Anterior cingulate cortex (tissue), 58 donors: ENCODE measurements around the gene MRPL22.
"Not testable (repeated sequence)": the region's sequence is repeated elsewhere in the genome, so short reads cannot be mapped to it uniquely, and the experiment has no call there.

Experiments used
- DNase-seq, 58 donors: peaks; one replicate each; lab custom pipeline; 2025; lab: John Stamatoyannopoulos, UW

MRPL22 gene

GRCh38 chr5:154939387-154939786 lies 1.5 kb upstream of the MRPL22 start:
- not testable (repeated sequence) for DNase-seq

GRCh38 chr5:154940375-154940771 lies 500 bp upstream of the MRPL22 start:
- no peak for DNase-seq

DNA sequence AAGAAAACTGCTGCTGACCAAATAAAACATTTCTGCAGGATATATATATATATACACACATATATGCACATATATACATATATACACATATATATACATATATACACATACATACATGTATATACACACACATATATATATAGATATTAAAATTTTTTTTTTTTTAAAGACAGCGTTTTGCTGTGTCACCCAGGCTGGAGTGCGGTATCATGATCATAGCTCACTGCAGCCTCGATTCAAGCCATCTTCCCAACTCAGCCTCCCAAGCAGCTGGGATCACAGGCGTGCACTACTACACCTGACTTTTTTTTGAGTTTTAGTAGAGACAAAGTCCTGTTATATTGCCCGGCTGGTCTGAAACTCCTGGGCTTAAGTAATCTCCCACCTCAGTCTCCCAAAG lies 2.7 kb downstream of the MRPL22 start:
- no peak for DNase-seq

- DNase-seq, result no peak
Measured at GRCh38 chr5:154944716-154945115, 3.8 kb downstream of the MRPL22 start.

DNA sequence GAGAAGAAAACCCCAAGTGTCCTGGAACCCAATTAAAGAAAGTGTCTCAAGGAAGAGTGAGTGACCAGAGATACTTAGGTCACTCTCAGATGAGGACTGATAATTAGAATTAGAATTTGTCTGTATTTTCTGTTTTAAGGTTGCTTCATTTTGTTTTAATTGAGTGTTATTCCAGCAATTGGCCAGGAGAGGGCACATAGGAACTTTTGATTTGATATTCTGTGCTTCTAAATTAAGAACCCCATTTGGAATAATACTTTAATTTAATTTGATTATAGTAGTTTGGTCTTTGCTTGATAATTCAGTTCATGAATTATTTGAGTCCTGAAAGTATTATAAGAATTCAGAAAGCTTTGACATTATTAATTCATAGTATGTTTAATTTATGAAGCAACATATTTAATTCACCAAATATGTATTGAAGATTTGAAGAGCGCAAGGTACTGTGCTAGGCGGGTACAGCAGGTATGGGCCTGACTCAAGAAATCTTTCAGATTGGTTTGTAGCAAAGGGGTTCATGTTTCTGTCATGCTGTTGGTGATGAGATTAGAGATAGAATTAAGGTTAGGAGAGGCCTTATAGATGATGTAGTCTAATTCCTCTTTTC lies 4.9 kb downstream of the MRPL22 start:
- no peak for DNase-seq

GRCh38 chr5:154947778-154948177 lies 6.9 kb downstream of the MRPL22 start:
- DNase-seq, result peak in 4 of 58 donors; percentile 3 to 83 (median 10)

DNA sequence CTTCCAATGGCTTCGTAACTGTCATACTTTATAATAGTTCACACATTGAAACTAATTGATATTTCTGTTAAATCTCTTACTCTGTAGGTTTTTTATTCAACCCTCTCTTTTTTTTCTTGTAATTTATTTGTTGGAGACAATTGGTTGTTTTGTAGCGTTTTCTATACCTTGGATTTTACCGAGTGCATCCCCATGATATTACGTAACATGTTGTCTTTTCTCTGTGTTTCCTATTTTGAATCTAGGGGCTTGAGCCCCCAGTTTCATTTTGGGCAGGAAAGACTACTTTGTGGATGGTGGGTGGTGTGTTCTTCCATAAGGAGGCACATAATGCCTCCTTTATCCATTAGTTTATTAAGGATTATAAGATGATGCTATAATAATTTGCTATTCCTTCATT lies 7.4 kb downstream of the MRPL22 start:
- DNase-seq, result no peak

GRCh38 chr5:154949781-154950180 lies 8.9 kb downstream of the MRPL22 start:
- DNase-seq, result no peak

- no peak for DNase-seq
Measured at GRCh38 chr5:154956712-154957111, 15.8 kb downstream of the MRPL22 start.

- DNase-seq, result no peak
Measured at GRCh38 chr5:154962494-154962893, 21.6 kb downstream of the MRPL22 start.

- DNase-seq, result no peak
Measured at GRCh38 chr5:154966081-154966841, 25.4 kb downstream of the MRPL22 start.

DNA sequence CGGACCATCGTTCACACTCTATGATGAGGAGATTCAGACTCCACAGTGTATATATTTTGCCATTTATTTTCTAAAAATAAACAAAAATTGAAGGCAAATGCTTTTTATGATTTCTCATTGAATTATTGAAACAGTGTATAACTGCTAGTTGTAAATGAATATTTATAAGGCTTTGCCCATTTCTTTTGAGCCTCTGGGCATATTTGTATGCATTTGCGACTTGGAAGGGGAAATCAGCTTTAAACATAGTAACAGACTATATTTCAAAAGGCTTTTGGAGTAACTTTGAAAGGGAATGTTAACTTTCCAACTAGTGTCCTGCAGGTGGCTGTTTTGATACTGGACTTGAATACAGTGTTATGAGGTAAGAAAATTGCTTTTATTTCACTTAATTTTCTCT lies 26.0 kb downstream of the MRPL22 start:
- DNase-seq, result no peak

DNA sequence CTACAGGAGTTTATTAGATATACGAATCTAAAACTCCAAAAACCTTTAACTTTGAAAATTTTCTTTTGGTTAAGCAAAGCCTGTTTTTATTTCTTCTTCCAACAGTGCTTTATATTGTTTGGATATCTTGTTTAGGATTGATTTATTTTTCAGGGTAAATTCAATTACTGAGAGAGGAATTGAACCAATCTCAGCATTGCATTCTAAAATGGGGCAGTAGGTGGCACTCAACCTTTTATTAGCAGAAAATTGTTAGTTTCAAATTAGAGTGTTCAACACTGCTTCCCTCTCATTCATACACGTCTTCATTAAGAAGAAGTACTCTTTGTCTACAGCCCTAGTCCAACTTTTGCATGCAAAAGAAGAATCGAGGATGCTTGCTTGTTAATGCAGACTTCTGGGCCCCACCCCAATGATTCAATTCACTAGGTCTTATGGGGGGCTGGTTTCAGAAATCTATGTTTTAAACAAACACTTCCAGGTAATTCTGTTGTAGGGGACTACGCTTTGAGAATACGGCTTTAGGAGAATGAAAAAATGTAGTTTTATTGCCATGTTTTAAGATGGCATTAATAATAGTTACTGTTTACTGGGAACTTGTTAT lies 26.6 kb downstream of the MRPL22 start:
- DNase-seq, result no peak

- no peak for DNase-seq
Measured at GRCh38 chr5:154968953-154969352, 28.1 kb downstream of the MRPL22 start.

DNA sequence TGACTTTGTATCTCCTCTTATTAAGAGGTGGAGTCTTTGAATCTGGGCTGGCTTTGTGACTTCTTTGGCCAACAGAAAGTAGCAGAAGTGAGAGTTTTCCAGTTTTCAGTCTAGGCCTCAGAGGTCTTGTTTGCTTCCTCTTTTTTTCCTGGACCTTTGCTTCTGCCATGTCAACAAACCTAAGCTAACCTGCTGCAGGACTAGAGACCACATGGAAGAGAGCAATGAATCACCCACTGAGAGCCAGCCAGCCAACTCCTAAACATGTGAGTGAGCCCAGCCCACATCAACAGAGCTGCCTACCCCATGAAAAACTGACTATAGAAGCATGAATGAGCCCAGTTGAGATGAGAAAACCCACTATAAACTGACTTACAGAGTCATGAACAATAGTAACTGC lies 29.9 kb downstream of the MRPL22 start:
- no peak for DNase-seq

GRCh38 chr5:154971501-154971900 lies 30.6 kb downstream of the MRPL22 start:
- DNase-seq, result no peak

- DNase-seq, result peak in 26 of 58 donors; percentile 1 to 42 (median 8)
Measured at GRCh38 chr5:154972476-154973080, 31.7 kb downstream of the MRPL22 start.

GRCh38 chr5:154976082-154976481 lies 35.2 kb downstream of the MRPL22 start:
- DNase-seq, result not testable (repeated sequence)

GRCh38 chr5:154977409-154977808 lies 36.5 kb downstream of the MRPL22 start:
- DNase-seq, result no peak

DNA sequence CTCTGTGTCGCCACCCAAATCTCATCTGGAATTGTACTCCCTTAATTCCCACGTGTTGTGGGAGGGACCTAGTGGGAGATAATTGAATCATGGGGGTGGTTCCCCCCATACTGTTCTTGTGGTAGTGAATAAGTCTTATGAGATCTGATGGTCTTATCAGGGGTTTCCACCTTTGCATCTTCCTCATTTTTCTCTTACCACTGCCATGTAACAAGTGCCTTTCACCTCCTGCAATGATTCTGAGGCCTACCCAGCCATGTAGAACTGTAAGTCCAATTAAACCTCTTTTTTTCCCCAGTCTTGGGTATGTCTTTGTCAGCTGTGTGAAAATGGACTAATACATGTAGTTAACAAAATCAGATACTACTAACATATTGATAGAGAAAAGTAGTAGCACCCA lies 37.4 kb downstream of the MRPL22 start:
- not testable (repeated sequence) for DNase-seq

- no peak for DNase-seq
Measured at GRCh38 chr5:154984946-154985516, 44.2 kb downstream of the MRPL22 start.
